NCI-H526 treated with DMSO at 0.1 percent for 48 hours (cell line): Measurements from ENCODE around the gene SBF2.

Experiments used
- DNase-seq: peaks from one replicate; lab custom pipeline; 2025; lab: John Stamatoyannopoulos, UW

SBF2 gene

DNA sequence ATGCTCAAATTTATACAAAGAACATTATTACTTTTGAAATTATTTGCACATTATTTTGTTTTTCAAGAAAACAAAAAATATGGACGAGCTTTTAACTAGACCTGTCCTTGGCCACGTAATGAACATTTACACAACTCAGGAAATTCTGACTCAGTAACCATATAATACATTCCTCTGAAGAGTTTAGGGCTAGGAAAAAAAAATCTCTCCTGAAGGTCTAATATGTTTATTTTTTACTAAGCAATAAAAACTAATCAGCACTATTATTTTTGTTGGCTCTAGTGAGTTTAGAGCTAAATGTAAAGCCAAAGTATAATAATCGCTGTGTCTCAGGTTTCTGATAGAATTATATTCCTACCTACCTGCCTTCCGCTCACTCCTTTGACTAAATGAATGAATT is 442.7 kb downstream of the SBF2 start:
- no peak for DNase-seq

DNA sequence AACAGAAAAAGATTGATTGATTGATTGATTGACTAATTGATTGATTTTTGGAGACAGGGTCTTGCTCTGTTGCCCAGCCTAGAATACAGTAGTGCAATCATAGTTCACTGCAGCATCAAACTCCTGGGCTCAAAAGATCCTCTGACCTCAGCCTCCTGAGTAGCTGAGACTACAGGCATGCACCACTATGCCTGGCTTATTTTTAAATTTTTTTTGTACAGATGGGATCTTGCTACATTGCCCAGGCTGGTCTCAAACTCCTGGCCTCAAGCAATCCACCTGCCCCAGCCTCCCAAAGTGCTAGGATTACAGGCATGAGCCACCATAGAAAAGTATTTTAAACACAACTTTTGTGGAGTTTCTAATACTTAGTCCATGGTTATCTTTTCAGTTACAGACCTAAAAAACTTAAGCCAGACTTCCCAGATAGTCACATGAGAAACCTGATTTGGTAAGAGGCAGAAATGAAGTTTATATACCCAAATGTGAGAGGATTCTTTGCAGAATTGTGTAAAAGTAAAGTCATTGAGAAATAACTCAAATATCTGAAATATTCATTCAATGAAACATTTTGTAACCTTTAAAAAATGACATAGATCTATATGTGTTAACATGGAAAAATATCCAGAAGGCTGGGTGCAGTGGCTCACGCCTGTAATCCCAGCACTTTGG is 443.7 kb downstream of the SBF2 start:
- no peak for DNase-seq

DNA sequence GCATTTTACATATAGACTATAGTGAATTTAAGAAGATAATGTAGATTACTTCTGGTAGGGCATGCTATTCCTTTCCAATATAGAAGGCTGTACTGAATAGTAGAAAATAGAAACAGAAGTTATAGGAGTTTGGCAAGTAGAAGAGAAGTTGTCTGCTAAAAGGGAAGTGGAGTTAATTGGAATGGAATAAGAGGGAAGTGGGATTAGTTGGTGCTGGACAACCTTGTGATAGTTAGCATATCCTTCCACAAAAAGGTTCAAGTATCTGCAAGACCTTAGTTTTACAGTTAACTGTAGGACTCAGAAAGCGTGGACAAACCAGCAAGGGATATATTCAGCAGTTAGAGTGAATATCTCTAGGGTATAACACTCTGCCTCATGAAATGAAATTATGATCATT is 444.6 kb downstream of the SBF2 start:
- DNase-seq = no peak

DNA sequence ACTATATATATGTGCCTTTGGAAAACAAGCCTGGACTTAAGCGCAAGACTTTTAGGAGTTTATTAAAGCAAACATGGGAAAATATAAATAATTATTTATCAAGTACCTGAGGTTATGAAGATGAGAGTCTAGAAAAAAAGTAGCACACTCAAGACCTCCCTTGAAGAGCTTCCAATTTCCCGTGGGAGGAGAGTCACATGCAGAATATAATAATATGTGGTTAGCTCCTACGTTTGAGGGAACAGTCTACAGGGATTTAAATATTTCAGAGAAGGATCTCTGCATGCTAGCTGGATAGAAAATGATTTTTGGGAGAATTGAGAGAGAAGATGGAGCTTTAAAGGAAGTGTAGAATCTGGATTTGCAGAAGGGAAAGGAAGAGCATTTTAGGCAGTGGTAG is 446.4 kb downstream of the SBF2 start:
- DNase-seq = no peak

DNA sequence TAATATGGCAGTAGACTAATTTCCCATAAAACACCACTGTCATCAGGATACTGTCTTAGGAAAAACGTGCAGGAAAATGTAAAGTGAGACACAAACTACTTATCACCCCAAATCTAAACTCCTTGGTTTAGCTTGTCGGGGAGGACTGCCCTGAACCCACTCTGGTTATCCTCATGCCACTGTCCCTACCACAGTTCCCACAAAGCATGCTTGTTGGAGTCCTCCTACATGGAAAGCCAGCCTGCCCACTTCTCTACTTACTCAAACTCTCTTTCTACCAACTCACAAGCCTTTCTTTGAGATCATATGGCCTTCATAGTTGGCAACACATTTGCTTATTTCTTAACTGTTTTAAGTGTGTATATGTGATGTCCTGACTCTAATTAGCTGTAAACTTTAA is 451.1 kb downstream of the SBF2 start:
- DNase-seq = no peak

DNA sequence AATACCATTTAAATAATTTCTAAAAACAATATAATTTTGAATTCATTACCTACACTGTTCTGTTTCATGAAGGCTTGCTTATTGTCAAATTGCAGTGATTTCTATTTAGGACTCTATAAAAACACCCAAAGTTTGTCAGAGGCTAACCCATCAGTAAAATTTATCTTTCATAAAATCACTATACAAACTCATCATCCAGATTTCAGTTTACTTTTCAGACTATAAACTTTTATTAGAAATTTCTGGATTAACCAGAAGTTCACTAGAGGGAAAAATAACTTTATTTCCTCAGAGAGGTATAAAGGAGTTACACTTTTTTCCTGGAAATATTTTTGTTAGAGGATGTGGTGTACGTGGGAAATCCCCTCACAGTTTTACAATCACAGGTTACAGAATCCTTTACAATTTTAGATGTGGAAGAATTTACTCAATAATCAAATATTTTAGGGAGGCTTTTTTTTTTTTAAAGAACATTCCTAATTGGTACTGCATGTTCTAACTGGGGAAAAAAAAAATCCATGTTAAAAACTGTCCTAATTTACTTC is 453.5 kb downstream of the SBF2 start:
- DNase-seq = no peak

DNA sequence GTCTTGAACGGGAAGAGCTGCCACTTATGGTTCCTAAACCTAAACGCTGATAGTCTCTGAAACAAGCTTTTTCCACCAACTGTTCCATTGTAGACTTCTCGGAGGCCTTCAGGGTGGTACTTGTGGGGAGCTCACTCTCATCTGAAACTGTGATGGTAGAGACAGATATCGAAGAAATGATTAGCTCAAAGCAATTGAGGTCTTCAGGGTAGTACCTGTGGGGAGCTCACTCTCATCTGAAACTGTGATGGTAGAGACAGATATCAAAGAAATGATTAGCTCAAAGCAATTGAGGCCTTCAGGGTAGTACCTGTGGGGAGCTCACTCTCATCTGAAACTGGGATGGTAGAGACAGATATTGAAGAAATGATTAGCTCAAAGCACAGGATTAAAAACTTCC is 454.5 kb downstream of the SBF2 start:
- no peak for DNase-seq

DNA sequence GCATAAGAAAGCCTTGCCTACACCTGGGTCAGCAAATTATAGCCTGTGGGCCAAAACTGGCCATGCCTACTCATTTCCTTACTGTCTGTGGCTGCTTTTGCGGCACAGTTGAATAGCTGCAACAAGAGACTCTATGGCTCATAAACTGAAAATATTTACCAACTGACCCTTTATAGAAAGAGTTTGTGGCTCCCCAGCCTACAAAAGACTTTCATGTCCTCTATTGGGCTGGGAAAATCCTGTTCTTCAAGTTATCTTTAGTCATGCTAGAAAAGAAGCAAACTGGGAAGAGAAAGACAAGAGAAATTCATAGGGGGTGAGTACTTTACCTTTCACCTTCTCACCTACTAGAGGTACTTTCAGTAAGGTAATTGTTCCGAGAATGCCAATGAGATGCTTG is 455.1 kb downstream of the SBF2 start:
- no peak for DNase-seq

DNA sequence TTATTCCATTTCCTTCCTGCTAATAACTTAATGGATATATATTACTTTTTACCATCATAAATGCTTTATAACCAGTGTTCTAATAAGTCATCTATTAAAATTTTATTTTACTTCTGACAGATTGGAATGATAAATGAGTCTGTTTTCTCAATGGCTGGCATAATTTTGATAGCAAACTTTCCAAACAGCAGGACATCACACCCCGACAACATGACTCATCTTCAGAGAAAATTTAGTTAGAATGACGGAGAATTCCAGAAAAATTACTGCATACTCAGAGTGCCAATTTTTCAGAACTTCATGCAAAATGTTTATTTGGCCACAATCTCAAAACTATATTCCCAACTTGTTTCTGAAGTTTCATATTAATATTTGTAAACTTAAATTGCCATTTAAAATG is 455.8 kb downstream of the SBF2 start:
- DNase-seq = no peak

DNA sequence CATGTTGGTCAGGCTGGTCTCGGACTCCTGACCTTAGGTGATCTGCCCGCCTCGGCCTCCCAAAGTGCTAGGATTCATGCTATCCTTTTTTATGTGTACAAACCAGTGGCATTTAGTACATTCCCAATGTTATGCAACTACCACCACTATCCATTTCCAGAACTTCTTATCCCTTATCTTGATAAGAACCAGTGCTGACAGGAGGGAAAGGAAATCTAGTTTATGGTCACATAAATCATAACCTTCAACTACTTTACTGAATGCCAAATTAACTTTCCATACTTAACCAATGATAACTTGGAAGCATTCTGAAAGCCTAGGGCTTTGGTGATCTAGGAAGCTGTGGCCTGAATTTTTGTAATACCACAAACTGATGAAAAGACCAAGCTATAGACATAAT is 459.7 kb downstream of the SBF2 start:
- DNase-seq = no peak

DNA sequence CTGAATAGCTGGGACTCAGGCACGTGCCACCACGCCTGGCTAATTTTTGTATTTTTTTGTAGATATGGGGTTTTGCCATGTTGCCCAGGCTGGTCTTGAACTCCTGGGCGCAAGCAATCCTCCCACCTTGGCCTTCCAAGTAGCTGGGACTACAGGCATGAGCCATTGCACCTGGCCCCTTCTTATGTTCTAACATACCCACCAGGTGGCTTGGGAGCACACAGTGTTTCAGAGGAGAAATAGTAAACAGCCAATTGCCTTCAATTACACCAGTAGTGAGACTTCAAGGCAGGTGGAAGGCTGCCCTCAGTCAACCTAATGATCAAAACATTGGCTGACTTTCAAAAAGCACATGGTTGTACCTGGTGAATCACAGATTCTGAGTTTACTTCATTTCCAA is 462.9 kb downstream of the SBF2 start:
- DNase-seq = no peak

DNA sequence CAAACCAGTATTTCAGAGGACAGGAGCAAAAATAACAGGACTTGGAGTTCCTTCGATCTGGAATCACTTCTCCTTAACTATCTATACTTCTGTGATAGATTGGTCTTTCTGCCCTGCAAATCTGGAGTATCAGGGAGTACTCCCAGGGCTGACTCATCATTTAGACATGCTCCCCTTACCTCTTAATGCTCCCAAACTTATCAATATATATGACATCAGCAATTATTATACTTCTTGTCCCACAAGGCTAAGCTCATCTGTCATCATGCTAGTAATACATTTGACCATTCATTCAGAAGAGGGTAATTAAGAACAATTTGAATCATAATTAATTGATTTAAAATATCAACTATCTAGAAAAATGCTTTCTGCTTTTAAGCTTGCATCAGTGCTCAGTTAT is 466.3 kb downstream of the SBF2 start:
- no peak for DNase-seq

DNA sequence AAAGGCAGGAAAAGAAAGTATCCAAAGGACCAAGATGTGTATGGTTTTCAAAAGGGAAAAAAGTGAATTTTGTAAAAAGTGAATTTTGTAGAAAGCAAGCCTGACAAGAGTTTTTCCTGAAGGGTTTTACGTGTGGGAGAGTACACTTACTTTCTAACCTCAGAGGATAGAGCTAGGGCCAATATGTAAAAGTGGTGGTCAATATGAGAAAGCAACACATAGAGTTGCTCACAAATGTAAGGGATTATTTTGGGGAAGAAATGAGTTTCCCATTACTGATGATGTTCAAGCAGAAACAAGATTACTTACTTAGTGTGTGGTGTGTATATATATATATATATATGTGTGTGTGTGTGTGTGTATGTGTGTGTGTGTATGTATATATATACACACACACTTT is 467.6 kb downstream of the SBF2 start:
- no peak for DNase-seq

DNA sequence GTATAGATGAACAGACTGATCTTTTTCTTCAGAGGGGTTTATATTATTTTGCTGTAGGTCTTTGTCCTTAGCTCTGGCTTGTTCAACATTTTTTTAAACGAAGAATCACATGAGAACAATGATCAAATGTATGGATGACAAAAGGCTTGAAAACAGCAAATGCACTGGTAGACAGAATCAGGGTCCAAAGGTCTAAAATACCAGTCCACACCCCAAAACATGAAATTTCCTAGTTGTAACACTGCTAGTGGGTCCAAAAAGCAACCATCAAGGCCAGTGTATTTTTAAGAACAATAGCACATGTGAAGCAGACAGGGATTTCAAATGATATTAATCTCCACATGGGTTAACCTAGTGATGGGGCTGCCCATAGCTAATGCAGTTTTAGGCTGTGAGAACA is 468.1 kb downstream of the SBF2 start:
- no peak for DNase-seq

DNA sequence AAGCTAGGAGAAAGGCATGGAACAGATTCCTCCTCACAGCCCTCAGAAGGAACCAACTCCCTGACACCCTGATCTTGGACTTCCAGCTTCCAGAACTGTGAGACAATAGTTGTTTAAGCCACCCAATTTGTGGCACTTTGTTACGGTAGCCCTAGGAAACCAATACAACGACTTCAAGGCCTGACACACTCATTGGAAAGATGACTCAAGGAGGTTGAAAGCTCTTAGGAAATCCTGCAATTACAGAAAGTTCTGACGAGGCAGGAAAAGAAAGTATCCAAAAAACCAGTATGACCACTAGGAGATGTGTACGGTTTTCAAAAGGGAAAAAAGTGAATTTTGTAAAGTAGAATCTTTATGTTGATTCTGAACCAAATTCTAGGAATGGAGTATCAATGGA is 468.7 kb downstream of the SBF2 start:
- DNase-seq = no peak

DNA sequence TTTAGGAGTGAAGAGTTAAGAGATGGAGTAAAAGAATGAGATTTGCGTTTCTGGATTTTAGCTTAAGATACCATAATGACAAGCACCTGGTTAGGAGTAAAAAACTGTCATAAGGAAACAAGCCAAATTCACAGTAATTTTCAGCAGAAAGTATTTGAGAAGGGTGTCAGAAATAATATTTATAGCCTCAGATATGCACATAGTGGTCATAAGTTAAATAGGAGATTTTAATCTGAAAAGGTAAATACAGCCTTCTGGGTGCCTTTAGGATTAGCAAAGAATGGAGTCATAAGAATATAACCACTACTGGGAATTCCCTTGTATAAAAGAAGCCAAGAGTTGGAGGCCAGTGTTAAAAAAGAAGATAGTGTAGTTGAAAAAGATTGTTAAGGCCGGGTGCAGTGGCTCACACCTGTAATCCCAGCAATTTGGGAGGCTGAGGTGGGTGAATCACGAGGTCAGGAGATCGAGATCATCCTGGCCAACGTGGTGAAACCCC is 470.1 kb downstream of the SBF2 start:
- DNase-seq = no peak

DNA sequence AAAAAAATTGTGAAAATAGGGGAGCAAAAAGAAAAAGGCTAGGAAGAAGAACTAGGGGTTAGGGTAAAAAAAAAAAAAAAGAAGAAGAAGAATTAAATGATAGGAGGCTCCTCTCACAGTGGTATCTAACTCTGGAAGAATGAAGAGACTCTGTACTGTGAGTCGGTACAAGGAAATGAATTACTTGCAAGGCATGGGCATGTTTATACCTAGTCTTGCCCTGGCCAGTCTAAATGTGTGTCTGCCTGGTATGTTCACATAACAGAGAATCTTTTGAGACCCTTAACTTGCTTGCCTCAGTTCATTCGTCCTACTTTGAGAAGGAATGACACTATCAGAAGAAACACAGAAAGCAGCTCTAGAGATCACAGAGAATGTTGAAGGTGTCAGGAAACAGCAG is 470.6 kb downstream of the SBF2 start:
- DNase-seq = no peak

DNA sequence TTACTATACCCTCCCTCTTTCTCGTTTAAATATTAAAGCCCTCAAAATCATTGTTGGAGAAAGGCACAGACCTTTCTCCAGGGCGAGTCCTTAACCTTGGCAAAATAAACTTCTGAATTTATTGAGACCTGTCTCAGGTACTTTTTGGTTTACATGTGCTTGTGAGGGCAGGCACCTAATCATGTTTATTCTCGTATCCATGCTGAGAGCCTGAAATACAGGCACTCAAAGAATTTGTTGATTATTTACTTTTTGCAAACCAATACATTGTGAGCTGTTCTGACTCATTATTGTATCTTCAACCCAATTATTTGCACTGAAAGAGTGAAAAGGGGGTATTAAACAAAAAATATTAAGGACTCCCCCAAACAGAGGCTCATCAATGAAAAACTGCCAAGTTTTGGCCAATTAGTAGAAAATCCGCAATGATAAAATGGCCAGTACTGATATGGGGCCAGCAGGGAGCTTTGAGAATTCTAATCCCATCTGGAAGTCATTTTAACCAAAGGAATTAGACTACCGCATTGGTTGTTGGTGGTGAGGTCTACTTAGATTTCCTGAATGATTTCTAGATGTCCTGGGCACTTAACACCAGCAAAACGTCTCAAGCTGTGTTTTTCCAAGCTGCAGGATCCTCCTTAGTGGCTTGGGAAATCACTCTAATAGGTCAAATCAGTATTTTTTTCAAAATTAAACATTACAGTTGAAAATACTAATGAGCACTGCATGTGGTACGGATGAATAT is 472.8 kb downstream of the SBF2 start:
- no peak for DNase-seq

DNA sequence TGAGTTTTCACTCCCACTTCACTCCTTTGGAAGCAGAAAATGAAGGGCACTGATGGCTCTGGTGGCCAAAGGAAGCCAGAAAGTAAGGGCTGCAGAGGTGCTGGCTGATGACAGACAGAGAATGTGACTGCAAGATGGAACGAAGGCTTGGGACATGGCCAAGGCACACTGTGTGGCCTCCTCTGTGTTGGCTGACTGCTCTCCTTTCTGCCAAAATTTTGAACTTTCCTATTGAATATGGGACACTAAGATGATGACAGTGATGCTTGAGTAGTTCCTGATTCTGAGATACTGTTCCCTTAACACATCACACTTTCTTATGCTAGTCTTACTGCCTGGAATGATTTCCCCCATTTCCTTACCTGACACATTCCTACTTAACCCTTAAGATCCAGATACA is 473.8 kb downstream of the SBF2 start:
- DNase-seq = no peak

DNA sequence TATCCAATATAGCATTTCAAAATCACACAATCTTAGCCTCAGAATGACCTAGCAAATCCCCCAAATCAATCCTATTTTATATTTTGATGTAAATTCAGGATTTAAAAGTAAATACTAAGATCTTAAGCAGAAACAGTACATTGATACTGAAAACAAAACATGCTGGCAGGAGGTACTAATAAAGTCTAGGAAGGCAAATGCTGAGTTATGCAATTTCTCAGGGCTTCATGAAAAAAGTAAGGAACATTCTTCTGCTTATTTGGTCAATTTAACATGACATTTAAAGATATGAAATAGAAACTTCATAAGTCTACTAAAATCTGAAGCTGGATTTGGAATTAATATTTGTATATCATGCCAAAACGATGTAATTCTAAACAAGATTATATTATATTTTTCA is 476.8 kb downstream of the SBF2 start:
- no peak for DNase-seq

DNA sequence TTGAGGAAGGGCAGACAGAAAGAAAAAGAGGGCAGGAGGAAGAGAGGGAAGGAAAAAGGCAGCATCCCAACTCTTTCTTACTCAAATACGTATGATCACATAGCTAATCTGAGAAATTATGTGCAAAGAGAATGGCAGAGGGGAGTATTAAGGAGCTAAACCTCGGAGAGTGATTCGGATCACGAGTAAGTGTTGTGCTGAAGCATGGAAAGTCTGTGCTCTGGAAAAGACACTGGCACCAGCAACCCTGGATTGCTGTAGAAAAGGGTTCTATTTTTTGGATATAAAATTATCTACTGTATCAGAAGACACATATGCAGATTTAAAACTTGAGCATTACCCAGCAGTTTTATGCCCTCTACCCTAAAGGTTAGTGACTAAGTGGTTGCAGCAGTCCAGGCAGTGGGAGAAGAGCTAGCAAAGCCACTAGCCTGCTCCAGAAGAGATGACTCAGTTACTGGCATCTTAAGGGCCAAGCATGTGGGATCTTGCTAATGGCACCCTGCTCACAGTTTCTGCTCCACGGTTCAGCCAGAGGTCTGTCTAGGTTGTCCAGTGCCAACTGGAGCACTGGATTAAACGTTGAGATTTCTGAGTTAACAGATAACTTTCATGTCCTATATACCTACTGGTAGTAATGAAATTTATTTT is 478.4 kb downstream of the SBF2 start:
- no peak for DNase-seq

DNA sequence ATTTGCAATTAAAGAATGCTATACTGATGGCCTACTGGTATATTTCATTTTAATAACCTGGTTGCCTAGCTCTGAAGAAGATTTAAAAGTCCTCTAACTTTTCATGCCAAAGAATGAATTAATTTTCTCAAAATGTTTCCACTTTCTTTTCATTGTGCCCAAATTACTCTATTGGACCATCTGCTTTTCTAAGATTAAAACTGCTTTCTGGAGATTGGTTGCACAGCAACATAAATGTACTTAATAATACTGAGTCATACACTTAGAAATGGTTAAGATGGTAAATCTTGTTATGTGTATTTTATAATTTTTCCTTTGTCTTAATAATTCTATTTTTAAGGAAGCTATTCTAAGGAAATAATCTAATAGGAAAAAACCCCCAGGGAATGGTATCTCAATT is 479.9 kb downstream of the SBF2 start:
- DNase-seq = no peak

DNA sequence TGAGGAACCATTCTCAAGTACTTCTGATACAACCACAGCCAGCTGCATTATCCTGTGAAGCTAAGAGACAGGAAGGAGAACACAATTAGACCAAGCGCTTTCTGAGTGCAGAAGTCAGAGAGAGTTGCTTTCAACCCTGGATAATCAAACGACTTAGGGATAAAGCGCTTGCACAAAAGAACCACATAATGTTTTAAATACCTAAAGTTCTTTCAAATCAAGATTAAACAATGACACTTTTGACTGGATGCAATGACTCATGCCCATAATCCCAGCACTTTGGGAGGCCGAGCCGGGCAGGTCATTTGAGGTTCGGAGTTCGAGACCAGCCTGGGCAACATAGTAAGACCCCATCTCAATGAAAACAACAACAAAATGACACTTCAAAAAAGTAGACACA is 485.1 kb downstream of the SBF2 start:
- DNase-seq = no peak
